Tibial nerve (tissue), 4 donors: Measurements from ENCODE around the gene NKX6-2. TPM values are rescaled to one million over a fixed set of nuclear protein-coding genes. Genes with fewer than 3 reads are reported as not detected.

Source experiments
- DNase-seq, 2 donors: peaks; one replicate each; pipeline ENCODE4 v3.0.0-alpha.2; 2019; ENCODE audit warnings: low spot score in 2 of 2
- H3K27ac ChIP-seq, 4 donors: fragments of 200-600 bp; sonication (generic) in 3 of 4; one replicate each; pipeline ENCODE4 v1.5.1; 2017 to 2019; ENCODE audit warnings: mild to moderate bottlenecking in 1 of 4
- H3K27me3 ChIP-seq, 2 donors: fragments of 200-600 bp; sonication (generic) in 1 of 2; one replicate each; pipeline versions ENCODE4 v1.5.1 to v1.6.0; 2017 to 2019
- H3K36me3 ChIP-seq, 3 donors: fragments of 200-600 bp; sonication (generic); one replicate each; pipeline ENCODE4 v1.5.1; 2018 to 2019
- H3K4me1 ChIP-seq, 4 donors: fragments of 200-600 bp; sonication (generic) in 3 of 4; one replicate each; pipeline ENCODE4 v1.5.1; 2017 to 2019
- H3K4me3 ChIP-seq, 4 donors: fragments of 200-600 bp; sonication (generic) in 3 of 4; one replicate each; pipeline ENCODE4 v1.5.1; 2017 to 2019; ENCODE audit warnings: mild to moderate bottlenecking in 1 of 4, moderate library complexity in 1 of 4
- H3K9me3 ChIP-seq, 4 donors: fragments of 200-600 bp; sonication (generic) in 3 of 4; one replicate each; pipeline ENCODE4 v1.5.1; 2017 to 2019
- EP300 ChIP-seq, 2 donors: sonication (generic); formaldehyde crosslinking; IDR thresholded peaks; one replicate each; pipeline ENCODE4 v1.6.1; 2017; ENCODE audit warnings: antibody characterized with exemption in 2 of 2, mild to moderate bottlenecking in 1 of 2
- POLR2A ChIP-seq, 2 donors: fragments of 450-650 bp; IDR thresholded peaks; one replicate each; pipeline ENCODE4 v1.6.1; 2017; ENCODE audit warnings: antibody characterized with exemption in 2 of 2, mild to moderate bottlenecking in 2 of 2, moderate library complexity in 2 of 2
- WGBS, 2 donors: methylation state at CpG; one replicate each; pipeline ENCODE4 v1.1.5; 2018; 5-methylcytosine and 5-hydroxymethylcytosine counted together
- total RNA-seq, 4 donors: library from RNA; depleted of rRNA; stranded (reverse); fragments of >200 nt; gene quantifications; one replicate each; pipeline ENCODE4 v1.1.0, GENCODE V29; 2016
- TF ChIP-seq, protein P1 (sequence below), 5 experiments: fragments of 200-600 bp in 3 of 5; fragments of 450-650 bp in 2 of 5; sonication (generic) in 3 of 5; IDR thresholded peaks; one replicate each; pipeline ENCODE4 v1.5.1; 2016 to 2019; ENCODE audit warnings: antibody characterized with exemption in 5 of 5, mild to moderate bottlenecking in 3 of 5, moderate library complexity in 2 of 5

The NKX6-2 gene
- total RNA-seq, 4 donors from 2014 or later, result 0.20 to 10.3 (median 2.5) TPM

DNA sequence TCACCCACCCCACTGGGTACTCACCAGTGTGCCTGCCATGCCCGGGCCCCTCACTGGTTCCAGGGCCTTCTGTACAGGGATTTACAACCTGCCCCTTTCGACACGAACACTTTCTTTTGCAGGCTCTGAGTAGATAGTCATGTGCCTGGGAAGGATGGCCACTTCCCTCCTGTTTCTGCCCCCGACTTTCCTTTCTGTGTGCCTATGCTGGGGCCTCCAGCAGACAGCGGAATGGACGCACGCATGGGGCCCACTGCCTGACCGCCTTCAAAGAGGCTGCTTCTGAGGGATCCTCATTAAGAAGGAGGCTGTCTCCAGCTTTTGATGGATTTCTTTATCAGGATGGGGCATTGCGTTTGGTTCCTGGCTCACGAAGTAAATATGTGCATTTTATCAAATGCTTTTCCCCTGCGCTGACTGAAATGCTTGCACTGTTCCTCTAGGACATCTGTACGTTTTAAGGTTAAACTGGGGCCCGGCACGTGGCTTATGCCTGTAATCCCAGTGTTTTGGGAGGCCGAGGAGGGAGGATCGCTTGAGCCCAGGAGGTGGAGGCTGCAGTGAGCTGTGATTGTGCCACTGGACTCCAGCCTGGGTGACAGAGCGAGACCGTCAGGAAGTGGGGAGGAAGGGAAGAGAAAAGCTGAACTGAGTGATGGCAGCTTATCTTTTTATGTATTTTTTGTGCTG, 29.4 kb upstream of the NKX6-2 start:
- DNase-seq, result no peak
- Histone ChIP-seq H3K27me3 (peaks cover 0 to 31% of the 10 kb centered on the region in 2 donors), H3K9me3 (peaks cover 0 to 7% (median 0%) of the 10 kb centered on the region in 4 donors), H3K27ac (no peak overlapping the region), H3K4me1 (no peaks in the 10 kb centered on the region), H3K36me3 (no peaks in the 10 kb centered on the region), H3K4me3 (no peak overlapping the region)
- 74 to 78% methylated on average over 18 of the region's 18 CpGs for WGBS, 2 donors
- TF ChIP-seq, protein P1, sequence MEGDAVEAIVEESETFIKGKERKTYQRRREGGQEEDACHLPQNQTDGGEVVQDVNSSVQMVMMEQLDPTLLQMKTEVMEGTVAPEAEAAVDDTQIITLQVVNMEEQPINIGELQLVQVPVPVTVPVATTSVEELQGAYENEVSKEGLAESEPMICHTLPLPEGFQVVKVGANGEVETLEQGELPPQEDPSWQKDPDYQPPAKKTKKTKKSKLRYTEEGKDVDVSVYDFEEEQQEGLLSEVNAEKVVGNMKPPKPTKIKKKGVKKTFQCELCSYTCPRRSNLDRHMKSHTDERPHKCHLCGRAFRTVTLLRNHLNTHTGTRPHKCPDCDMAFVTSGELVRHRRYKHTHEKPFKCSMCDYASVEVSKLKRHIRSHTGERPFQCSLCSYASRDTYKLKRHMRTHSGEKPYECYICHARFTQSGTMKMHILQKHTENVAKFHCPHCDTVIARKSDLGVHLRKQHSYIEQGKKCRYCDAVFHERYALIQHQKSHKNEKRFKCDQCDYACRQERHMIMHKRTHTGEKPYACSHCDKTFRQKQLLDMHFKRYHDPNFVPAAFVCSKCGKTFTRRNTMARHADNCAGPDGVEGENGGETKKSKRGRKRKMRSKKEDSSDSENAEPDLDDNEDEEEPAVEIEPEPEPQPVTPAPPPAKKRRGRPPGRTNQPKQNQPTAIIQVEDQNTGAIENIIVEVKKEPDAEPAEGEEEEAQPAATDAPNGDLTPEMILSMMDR (IDR thresholded peaks at IDR 0.05), result no peak
- TF ChIP-seq POLR2A (IDR thresholded peaks at IDR 0.05) (no peak), EP300 (IDR thresholded peaks at IDR 0.05) (no peak)

DNA sequence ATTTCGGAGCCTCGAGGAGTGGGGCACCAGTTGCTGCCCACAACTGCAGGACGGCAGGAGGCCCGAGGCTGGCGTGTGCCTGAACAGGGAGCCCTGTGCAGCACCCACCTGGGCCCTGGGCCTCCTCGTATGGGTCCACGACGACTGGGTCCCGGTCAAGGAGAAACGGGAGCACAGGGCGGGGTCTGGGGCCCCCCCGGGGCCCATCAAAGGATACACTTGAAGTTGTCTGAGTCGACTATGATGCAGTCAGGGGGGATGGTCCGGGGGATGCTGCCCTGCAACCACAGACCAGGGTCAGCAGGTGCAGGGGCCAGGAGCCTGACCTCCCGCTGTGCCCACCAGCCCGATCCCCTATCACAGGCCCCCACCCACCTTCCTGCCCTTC, 28.5 kb upstream of the NKX6-2 start:
- Histone ChIP-seq H3K9me3 (peaks cover 0 to 5% (median 0%) of the 10 kb centered on the region in 4 donors), H3K4me1 (no peaks in the 10 kb centered on the region), H3K27ac (no peak overlapping the region), H3K4me3 (no peak overlapping the region), H3K36me3 (no peaks in the 10 kb centered on the region), H3K27me3 (peaks cover 0 to 31% of the 10 kb centered on the region in 2 donors)
- 71 to 79% methylated on average over 14 to 16 of the region's 16 CpGs for WGBS, 2 donors
- no peak for TF ChIP-seq POLR2A (IDR thresholded peaks at IDR 0.05)
- TF ChIP-seq, protein P1 (IDR thresholded peaks at IDR 0.05), result no peak
- no peak for DNase-seq

DNA sequence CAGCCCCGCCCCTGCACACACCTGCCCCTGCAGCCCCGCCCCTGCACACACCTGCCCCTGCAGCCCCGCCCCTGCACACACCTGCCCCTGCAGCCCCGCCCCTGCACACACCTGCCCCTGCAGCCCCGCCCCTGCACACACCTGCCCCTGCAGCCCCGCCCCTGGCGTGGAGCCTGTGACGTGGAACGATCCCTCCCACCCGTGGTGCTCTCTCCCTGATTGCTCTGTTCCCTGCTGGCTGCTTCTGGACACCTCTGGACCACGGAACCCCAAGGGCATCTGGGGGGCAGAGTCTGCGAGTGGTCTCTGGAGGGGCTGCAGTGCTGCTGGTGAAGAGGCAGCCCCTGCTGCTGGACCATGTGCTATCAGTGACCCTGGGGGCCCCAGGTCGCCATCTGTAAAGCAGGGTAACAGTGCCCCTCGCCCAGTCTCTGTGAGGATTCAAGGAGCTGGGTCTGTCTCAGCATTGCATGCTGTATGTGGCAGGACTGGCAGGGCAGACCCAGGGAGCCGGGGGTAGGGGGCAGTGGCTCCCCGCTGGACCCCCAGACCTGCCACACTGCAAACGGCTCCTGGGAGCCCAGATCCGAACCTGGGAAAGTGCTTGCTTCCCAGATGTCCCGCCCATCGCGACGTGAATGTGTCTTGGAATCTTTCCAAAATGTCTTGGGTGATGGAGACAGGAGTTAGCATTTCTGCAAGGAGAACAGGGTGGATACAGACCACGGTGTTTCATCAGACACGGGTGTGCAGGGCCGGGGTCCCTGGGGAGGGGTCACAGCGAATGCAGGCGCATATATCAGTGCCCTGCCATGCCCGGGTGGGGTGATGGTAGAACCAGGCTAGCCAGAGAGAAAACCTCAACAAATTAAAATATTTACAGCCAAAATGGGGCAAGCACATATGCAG, 27.9 kb upstream of the NKX6-2 start:
- no peak overlapping the region for H3K4me3 ChIP-seq
- no peak for DNase-seq
- no peaks in the 10 kb centered on the region for H3K36me3 ChIP-seq
- TF ChIP-seq EP300 (IDR thresholded peaks at IDR 0.05) (no peak), POLR2A (IDR thresholded peaks at IDR 0.05) (no peak)
- TF ChIP-seq, protein P1 (IDR thresholded peaks at IDR 0.05), result no peak
- H3K4me1 ChIP-seq, result no peaks in the 10 kb centered on the region
- 58% methylated on average over 15 to 17 of the region's 28 CpGs for WGBS, 2 donors
- H3K27me3 ChIP-seq, result peaks cover 0 to 36% of the 10 kb centered on the region in 2 donors
- no peak overlapping the region for H3K27ac ChIP-seq
- no peaks in the 10 kb centered on the region for H3K9me3 ChIP-seq

DNA sequence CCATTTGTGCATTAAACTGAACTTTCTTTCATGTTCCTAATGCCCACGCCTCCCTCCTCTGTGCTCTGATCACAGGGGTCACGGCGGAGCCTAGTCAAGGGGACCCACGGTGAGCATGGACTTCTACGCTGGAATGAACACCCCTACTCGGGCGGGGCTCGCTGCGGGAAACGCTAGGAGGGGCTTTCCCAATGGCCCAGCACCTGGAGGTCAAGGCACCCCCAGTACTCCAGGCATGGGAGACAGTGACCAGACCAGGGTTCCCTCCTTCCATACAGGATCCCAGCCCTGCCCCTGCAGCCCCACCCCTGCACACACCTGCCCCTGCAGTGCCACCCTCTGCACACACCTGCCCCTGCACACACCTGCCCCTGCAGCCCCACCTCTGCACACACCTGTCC, 27.1 kb upstream of the NKX6-2 start:
- H3K27me3 ChIP-seq, result peaks cover 0 to 30% of the 10 kb centered on the region in 2 donors
- WGBS, 2 donors, result 82 to 83% methylated on average over 9 to 10 of the region's 10 CpGs
- H3K36me3 ChIP-seq, result no peaks in the 10 kb centered on the region

More for the DNA sequence above, 27.1 kb upstream of the NKX6-2 start:
- H3K27ac ChIP-seq, result no peak overlapping the region
- no peak for DNase-seq
- TF ChIP-seq, protein P1 (IDR thresholded peaks at IDR 0.05), result no peak
- TF ChIP-seq POLR2A (IDR thresholded peaks at IDR 0.05) (no peak), EP300 (IDR thresholded peaks at IDR 0.05) (no peak)
- H3K4me1 ChIP-seq, result no peaks in the 10 kb centered on the region
- no peaks in the 10 kb centered on the region for H3K9me3 ChIP-seq
- H3K4me3 ChIP-seq, result no peak overlapping the region
